ENCODE data around the gene CLNK.

CLNK gene

DNA sequence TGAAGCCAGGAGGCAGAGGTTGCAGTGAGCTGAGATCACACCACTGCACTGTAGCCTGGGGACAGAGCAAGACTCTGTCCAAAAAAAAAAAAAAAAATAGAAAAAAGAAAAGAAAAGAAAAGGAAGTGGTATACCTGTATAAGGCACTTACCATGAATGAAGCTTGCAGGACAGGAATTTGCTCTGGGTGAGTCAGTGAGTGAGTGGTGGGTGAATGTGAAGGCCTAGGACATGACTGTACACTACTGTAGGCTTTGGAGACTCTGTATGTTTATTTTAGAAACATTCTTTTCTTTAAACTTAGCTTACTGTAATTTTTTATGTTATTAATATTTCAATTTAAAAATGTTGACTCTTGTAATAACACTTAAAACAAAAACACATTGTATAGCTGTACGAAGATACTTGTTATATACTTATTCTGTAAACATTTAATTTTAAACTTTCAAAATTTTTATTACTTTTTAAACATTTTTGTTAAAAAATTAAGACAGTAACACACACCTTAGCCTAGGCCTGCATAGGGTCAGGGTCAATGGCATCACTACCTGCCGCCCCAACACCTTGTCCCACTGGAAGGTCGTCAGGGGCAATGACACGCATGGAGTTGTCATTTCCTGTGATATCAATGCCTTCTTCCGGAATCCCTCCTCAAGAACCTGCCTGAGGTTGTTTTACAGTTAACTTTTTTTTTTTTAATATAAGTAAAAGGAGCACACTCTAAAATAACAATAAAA is 78.7 kb downstream of the CLNK start:
- H3K36me3 ChIP-seq: no peaks in the 10 kb centered on the region
- no peaks in the 10 kb centered on the region for H3K9me3 ChIP-seq
- H3K4me2 ChIP-seq: no peak overlapping the region
- no peak overlapping the region for H3K4me3 ChIP-seq
- H3K4me1 ChIP-seq: 0 out of 2 replicates have a peak, but pooled peaks cover 4% of the 10 kb centered on the region
- TF ChIP-seq Cebpa-rat (IDR thresholded peaks at IDR 0.05): no peak
- no peaks in the 10 kb centered on the region for H3K27me3 ChIP-seq
- no peak overlapping the region for H3K27ac ChIP-seq
- H3K9ac ChIP-seq: no peak overlapping the region
- H4K20me1 ChIP-seq: no peaks in the 10 kb centered on the region

DNA sequence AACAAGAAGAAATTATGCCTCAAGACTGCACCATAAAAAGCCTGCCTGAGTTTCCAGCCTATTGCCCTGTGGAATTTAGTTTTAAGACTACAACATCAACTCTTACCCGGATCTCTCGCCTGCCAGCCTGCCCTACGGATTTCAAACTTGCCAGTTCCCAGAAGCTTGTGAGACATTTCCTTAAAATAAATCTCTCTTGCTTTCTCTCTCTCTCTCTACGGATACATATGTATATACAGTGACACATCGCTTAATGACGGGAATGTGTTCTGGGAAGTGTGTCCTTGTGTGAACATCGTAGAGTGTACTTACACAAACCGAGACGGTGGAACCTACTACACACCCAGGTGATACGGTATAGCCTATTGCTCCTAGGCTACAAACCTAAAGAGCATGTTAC is 79.5 kb downstream of the CLNK start:
- H3K36me3 ChIP-seq: no peaks in the 10 kb centered on the region
- no peaks in the 10 kb centered on the region for H3K27me3 ChIP-seq
- no peaks in the 10 kb centered on the region for H4K20me1 ChIP-seq

DNA sequence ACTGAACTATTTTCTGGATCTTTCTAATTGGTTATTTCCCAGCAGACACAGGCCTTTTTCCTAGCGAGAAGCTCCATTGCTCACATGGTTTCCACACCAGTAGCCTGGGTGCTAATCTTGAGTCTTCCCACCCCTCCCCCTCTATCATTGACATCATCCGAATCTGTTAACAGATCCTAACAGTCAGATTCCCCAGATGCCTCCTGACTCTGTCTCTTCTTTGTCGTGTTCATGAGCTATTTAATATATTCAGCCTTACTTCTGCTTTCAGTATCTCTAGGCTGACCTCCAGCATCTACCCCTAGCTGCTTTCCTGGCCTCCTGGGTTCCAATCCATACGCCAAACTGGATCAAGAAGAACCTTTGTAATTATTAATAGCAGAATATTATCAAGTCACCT is 85.0 kb downstream of the CLNK start:
- no peak overlapping the region for H3K4me3 ChIP-seq

More for the DNA sequence above, 79.5 kb downstream of the CLNK start:
- Histone ChIP-seq H3K4me1 (0 out of 2 replicates have a peak, but pooled peaks cover 4% of the 10 kb centered on the region), H3K4me2 (no peak overlapping the region), H3K9ac (no peak overlapping the region), H3K4me3 (no peak overlapping the region), H3K9me3 (no peaks in the 10 kb centered on the region), H3K27ac (no peak overlapping the region)
- TF ChIP-seq Cebpa-rat (IDR thresholded peaks at IDR 0.05): no peak

DNA sequence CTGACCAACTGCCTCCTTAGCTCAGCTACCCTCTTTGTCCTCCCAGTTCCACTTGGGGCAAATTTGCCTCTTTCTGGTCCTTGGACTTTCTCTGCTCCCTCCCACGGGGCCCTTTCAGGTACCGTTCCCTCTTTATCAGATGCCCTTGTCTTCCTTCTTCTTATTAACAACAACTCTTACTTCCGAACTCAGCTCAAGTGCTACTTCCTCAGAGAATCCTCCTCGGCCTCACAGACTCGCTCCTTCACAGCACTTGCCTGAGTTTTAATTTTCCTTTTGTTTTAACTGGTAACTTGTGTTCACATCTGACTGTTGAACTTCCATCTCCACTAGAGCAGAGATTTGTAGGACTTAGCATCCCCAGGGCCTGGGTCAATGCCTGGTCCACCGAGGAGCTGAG is 85.7 kb downstream of the CLNK start:
- no peaks in the 10 kb centered on the region for H4K20me1 ChIP-seq
- no peak overlapping the region for H3K4me2 ChIP-seq
- H3K4me1 ChIP-seq: no peaks in the 10 kb centered on the region
- no peak overlapping the region for H3K9ac ChIP-seq
- no peak overlapping the region for H3K4me3 ChIP-seq
- H3K36me3 ChIP-seq: no peaks in the 10 kb centered on the region
- no peaks in the 10 kb centered on the region for H3K27me3 ChIP-seq
- H3K9me3 ChIP-seq: no peaks in the 10 kb centered on the region
- no peak overlapping the region for H3K27ac ChIP-seq
- TF ChIP-seq Cebpa-rat (IDR thresholded peaks at IDR 0.05): no peak

More for the DNA sequence above, 85.0 kb downstream of the CLNK start:
- Histone ChIP-seq H3K9ac (no peak overlapping the region), H3K4me1 (no peaks in the 10 kb centered on the region), H3K9me3 (no peaks in the 10 kb centered on the region), H3K36me3 (no peaks in the 10 kb centered on the region), H3K4me2 (no peak overlapping the region), H4K20me1 (no peaks in the 10 kb centered on the region), H3K27ac (no peak overlapping the region), H3K27me3 (no peaks in the 10 kb centered on the region)
- no peak for TF ChIP-seq Cebpa-rat (IDR thresholded peaks at IDR 0.05)

DNA sequence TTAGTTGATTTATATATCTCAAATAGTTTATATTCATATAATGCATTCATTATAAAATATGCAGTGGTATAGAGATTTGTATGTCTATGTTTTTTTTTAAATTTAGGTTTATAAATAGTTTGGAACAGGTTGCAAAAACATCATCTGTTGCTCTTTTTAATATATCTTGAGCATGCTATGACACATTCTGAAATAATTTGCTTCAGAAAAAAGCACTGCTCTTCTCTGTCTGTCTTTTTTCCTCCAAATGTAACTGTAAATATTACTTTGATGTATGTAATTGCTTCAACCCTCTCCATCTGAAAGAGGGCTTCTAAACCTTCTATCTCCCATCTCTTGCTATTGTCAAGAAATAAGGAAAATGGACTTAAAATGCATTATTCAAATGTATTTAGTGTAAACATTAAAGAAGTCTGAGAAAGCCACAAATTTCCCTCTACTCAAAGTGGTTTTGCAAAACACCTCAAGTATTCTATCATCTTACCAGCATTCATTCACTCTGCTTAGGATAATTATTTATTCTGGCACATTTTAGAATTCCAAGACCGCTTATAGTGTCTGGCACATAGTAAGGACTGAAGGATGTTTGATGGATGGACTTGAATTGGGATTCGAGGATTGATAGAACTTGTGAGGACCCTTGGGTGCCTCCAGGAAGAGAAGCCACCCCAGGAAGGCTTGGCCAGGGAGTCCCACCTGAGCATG is 87.8 kb downstream of the CLNK start:
- no peaks in the 10 kb centered on the region for H3K27me3 ChIP-seq
- no peak overlapping the region for H3K4me3 ChIP-seq
- no peak for TF ChIP-seq Cebpa-rat (IDR thresholded peaks at IDR 0.05)
- H3K4me2 ChIP-seq: no peak overlapping the region
- no peak overlapping the region for H3K9ac ChIP-seq
- no peak overlapping the region for H3K27ac ChIP-seq
- H3K36me3 ChIP-seq: no peaks in the 10 kb centered on the region
- H3K4me1 ChIP-seq: no peaks in the 10 kb centered on the region
- H4K20me1 ChIP-seq: no peaks in the 10 kb centered on the region
- no peaks in the 10 kb centered on the region for H3K9me3 ChIP-seq

DNA sequence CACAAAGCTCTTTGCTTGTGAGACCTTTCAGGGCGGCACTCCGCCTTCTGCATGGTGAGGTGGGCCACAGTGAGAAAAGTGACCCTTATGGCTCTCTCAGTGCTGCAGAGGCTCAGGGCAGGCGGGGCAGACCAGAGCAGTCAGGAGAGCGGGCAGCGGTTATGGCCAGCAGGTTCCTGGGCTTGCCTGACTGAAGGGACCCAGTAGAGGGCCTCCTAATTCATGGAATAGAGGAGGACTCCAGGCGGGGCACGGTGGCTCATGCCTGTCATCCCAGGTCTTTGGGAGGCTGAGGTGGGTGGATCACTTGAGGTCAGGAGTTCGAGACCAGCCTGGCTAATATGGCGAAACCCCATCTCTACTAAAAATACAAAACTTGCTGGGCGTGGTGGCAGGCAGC is 91.4 kb downstream of the CLNK start:
- no peak overlapping the region for H3K4me2 ChIP-seq
- H3K36me3 ChIP-seq: no peaks in the 10 kb centered on the region
- TF ChIP-seq Cebpa-rat (IDR thresholded peaks at IDR 0.05): no peak

DNA sequence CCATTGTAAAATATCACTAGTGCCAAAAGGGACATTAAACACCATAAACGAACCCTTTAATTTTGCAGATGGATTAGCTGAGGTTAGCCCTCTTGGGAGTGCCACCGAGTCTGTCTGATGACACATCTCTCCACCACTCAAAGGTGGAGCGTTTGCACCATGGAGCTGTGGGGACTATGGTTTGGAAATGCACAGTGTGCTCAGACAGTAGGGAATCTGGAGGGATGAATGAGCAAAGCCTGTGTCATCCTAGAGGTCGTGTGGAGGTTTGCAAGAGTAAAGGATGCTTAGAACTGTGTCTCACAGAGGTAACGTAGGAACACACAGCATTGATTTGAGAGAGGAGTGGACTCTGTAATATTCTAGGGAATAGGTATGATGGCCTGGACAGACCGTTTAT is 93.7 kb downstream of the CLNK start:
- Histone ChIP-seq H3K36me3 (no peaks in the 10 kb centered on the region), H3K27ac (no peak overlapping the region), H3K9me3 (no peaks in the 10 kb centered on the region), H3K4me1 (peaks cover 46% of the 10 kb centered on the region), H4K20me1 (no peaks in the 10 kb centered on the region), H3K27me3 (no peaks in the 10 kb centered on the region), H3K4me2 (peak overlapping the region; percentile 75), H3K9ac (no peak overlapping the region), H3K4me3 (no peak overlapping the region)
- TF ChIP-seq Cebpa-rat (IDR thresholded peaks at IDR 0.05): no peak

More for the DNA sequence above, 91.4 kb downstream of the CLNK start:
- Histone ChIP-seq H4K20me1 (no peaks in the 10 kb centered on the region), H3K27me3 (no peaks in the 10 kb centered on the region), H3K4me1 (peaks cover 33% of the 10 kb centered on the region), H3K9me3 (no peaks in the 10 kb centered on the region), H3K27ac (no peak overlapping the region), H3K9ac (no peak overlapping the region), H3K4me3 (no peak overlapping the region)

DNA sequence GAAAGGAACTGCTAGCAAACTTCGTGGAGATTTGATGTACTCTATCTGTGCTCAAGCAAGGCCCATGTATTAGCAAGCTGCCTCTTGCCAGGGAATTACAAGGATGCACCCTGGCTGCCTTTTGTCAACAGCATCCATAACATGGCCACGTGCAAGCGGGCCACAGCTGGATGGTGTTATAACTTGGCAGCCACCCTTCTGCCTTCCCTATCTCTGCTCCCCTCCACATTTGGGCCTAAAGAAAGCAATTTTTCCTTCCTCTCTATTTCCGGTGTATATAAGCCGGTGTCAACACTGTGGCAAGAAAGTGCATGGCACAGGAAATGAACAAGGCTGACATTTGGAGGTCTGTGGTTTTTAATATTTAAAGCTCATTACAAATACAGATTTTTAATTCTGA is 94.8 kb downstream of the CLNK start:
- no peak for TF ChIP-seq Cebpa-rat (IDR thresholded peaks at IDR 0.05)

DNA sequence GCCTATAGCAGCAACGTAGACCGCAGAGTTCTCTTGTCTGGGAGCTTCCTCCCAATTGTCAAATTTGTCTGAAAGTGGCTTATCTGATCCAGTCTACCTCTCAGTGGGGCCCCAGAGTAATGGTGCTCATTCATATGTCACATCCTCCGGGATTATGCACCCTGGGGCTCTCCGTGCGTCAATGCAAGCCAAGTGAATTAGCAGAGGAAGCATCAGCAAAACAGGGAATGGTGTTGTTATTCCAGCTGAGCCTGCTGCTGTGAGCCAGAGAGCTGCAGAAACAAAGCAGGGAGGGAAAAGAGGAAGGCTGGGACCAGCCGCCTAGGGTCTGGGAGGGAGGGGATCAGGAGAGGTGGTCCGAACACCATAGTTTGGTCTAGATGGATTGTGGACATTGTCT is 95.2 kb downstream of the CLNK start:
- H3K27me3 ChIP-seq: no peaks in the 10 kb centered on the region
- no peak overlapping the region for H3K4me3 ChIP-seq
- H4K20me1 ChIP-seq: no peaks in the 10 kb centered on the region
- peak overlapping the region; percentile 50 for H3K27ac ChIP-seq
- H3K9ac ChIP-seq: no peak overlapping the region
- H3K36me3 ChIP-seq: no peaks in the 10 kb centered on the region
- no peak for TF ChIP-seq Cebpa-rat (IDR thresholded peaks at IDR 0.05)
- H3K4me2 ChIP-seq: peak overlapping the region; percentile 75
- no peaks in the 10 kb centered on the region for H3K9me3 ChIP-seq
- peaks cover 50% of the 10 kb centered on the region for H3K4me1 ChIP-seq

More for the DNA sequence above, 94.8 kb downstream of the CLNK start:
- H3K9me3 ChIP-seq: no peaks in the 10 kb centered on the region
- H3K4me3 ChIP-seq: no peak overlapping the region
- H3K4me1 ChIP-seq: peaks cover 46% of the 10 kb centered on the region
- H3K27me3 ChIP-seq: no peaks in the 10 kb centered on the region
- H3K36me3 ChIP-seq: no peaks in the 10 kb centered on the region
- H3K27ac ChIP-seq: peak overlapping the region; percentile 50
- no peak overlapping the region for H3K9ac ChIP-seq
- peak overlapping the region; percentile 75 for H3K4me2 ChIP-seq
- no peaks in the 10 kb centered on the region for H4K20me1 ChIP-seq

DNA sequence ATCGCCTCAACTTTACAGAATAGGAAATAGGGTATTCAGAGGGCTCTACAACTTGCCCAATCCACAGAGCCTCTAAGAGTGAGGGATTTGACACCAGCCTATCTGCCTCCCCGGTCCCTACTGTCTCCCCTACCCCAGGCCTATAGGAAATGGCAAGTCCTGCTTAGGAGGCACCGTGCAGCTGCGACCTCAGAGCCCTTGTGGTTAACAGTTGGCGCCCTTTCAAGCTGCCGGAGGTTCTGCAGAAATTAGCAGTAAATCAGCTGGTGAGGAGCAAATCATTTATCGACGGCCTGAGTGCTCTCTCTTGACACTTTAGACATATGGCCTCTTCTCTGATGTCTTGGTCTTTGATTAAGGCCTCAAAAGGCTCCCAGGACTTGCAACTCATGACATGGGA is 96.9 kb downstream of the CLNK start:
- Histone ChIP-seq H3K9ac (no peak overlapping the region), H4K20me1 (no peaks in the 10 kb centered on the region), H3K9me3 (no peaks in the 10 kb centered on the region), H3K4me3 (no peak overlapping the region), H3K27ac (peak overlapping the region; percentile 35; the same call in 1 of the 2 replicates), H3K27me3 (no peaks in the 10 kb centered on the region), H3K4me2 (peak overlapping the region; percentile 69), H3K36me3 (no peaks in the 10 kb centered on the region), H3K4me1 (peaks cover 59% of the 10 kb centered on the region)
- TF ChIP-seq Cebpa-rat (IDR thresholded peaks at IDR 0.05): no peak
